Measurements from ENCODE around the gene TREML4.
"Not testable (repeated sequence)": the region's sequence is repeated elsewhere in the genome, so short reads cannot be mapped to it uniquely, and the experiment has no call there.

TREML4 gene, protein sequence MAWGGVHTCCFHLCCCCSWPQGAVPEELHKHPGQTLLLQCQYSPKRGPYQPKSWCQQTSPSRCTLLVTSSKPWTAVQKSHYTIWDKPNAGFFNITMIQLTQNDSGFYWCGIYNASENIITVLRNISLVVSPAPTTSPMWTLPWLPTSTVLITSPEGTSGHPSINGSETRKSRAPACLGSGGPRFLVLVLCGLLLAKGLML

DNA sequence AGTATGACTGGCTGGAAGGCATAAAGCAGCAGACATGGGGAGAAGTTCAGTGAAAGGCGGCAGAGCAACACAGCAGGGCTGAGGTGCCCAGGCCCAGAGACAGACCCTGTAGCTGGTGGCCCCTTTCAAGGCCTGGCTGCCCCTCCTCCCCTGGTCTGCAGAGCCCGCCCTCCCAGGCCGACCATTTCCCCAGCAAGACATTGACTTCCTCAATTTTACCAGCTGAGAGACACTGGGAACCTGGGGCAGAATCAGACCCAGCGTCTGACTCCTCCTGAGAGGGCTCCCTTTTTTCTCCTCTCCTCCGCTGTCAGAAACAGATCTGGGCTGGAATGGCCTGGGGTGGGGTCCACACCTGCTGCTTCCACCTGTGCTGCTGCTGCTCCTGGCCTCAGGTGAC lies at the start of gene TREML4:
Gene TREML4, plus strand, starts transcription at position 254 of the 400 bp plus-strand sequence. Its CDS starts 79 bp downstream, at position 333.
- DNase-seq (ENCODE audit: low read depth in 2 of 2): no peak

DNA sequence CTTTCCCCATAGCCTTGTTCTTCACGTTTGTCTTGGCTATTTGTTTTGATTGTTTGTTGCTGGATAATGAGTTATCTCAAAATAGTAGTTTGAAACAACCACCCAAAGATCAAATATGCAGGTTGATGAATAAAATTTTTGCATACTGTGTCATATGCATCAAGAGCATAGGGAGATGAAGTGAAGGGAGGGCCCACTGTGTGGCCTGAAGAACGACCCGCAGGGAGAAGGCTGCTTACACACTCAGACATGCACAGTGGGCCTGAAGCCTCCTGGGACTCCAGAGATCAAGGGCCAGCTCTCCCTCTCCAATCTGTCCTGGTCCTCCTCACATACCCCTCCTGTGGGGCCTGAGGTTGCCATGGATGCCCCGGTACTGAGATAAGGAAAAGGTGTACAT lies 49.0 kb upstream of the TREML4 start:
- DNase-seq (ENCODE audit: low read depth in 2 of 2): no peak

DNA sequence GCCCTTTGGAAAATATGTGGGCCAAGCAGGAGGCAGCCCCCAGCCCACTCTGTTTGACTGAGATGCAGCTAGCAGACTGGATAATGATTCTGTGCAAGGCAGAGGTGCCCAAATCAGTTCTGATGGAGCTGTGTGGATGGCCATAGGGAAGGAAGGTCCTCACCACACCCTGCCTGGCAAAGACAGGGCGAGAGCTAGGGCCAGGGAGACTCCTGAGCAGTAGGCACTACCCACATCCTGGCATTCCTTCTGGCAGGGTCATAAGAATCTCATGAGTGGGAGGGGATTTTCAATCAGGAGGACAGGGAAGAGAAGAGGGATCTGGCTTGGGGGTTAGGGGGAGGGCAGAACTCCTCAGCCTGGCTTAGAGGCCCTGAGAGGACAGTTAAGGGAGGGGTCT lies 46.6 kb upstream of the TREML4 start:
- no peak for DNase-seq (ENCODE audit: low read depth in 2 of 2)

DNA sequence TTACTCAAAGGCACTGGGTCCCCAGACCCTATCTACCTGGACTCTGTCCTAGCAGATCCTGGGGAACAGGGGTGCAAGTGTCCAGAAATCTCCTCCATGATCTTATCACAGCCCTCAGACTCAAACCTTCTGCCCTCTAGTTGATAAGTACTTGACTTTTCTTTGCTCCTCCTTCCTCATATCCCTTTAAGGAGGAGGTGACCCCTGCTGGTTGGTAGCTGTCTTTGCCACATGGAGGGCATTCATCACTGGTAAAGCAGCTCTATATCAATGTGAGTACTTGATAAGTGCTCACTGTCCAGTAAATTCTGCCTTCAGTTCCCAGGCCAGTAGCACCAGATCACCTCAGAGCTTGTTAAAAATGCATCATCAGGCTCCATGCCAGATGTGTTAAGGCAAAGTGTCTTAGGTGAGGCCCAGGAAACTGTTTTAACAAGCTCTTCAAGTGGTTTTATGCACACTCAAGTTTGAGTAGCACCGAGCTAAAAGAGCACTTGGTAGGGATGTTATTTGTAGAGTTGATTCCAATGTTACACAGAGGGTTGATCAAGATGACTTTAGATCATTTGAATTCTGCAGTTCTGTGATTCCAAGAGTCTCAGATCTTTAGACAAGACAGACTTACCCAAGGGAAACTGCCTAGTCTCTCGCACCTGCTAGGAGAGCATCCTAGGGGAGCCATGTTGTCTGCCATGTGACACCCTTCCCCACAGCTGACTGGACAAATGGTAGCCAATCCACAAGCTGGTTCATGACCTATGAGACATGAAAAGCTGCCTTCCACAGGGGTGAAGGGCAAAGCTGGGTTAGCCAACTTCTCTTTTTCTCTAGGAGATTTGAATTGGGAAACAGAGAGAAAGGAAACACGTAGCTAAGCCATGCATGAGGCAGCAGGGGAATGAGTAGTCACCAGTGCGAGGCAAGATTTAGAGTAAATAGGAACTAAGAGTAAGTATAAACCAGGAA lies 45.8 kb upstream of the TREML4 start:
- DNase-seq (ENCODE audit: low read depth in 2 of 2): peak in 1 of 2 donors; percentile 30

DNA sequence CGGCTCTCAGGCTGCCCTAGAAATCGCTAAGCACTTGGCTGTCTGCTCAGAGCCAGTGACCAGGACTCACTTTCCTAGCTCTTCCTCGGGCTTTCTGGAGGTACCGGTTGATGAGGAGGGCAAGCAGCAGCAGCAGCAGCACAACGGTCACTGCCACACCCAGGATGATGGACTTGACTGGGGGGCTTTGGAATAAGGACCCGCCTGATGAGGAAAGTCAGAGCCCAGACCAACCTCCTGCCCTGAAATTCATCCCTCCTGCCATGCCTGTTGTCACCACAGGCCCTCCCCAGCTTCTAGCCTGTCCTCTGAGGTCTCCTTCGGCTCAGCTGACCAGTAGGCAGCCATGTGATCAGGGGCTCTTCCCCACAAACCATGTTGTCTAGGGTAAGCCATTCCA lies 43.4 kb upstream of the TREML4 start:
- DNase-seq (ENCODE audit: low read depth in 2 of 2): no peak

DNA sequence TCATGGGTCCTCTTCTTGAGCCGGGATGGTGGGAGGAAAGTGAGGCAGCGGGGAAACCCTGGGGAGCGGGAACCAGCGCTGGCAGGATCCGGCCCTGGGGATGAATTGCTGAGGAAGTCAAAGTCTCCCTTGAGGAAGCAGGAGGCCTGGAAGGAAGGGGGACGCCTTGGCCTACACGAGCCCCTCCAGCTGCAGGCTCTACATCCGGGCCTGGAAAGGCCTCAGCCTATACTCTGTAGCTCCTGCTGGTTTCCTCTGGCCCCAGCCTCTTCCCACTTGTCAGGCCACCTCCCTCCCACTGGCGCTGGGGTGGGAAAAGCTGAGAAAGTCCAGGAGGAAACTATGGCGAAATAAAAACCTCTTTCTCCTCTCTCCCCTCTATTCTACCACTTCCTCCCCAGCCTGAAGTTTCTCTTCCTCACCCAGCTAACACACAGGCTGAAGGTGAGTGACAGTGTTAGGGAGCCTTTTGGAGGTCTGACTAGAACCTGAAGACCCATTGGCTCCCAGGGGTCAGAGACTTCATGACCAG lies 42.1 kb upstream of the TREML4 start:
- no peak for DNase-seq (ENCODE audit: low read depth in 2 of 2)

DNA sequence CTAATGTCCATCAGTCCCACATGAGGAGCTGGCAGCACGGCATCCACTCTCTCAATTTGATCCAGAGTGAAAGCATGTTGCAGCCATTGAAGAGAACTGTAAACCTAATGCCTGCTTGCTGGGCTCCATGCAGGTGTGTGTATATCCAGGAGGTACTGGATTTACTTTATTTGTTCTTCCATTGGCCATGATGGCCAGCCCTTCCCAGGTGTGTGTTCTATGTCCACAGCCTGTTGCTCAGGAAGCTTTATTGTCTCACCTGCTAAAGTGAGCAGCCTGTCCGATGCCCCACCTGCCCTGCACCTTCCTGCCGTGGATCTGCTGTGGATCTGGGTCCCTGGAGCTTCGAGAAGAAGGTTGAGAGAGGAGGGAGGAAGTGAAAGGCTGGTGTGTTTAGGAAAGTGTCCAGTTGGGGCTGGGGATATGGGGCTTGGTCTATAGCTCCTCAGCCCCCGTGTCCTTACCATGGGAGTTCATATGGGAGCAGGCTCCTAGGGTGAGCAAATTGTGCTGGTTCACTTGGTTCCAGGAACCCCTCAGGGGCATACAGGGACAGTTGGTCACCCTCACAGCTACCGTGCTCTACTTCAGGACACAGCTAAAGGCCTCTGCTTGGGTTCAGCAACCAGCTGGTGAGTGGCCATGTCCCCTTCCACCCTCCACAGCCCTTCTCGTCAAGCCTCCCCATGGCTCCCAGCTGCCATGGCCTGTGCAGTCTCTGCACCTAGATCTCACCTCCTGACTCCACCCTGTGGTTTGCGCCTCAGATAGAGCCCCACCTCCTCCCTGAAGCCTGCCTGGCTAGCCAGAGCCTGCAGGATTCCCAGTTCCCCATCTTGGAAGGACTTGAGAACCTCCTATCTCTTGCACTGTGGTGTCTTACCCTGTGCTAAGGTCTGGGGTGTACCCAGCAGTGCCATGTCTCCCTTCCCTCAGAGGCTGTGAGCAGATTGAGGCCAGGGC lies 39.9 kb upstream of the TREML4 start:
- no peak for DNase-seq (ENCODE audit: low read depth in 2 of 2)

DNA sequence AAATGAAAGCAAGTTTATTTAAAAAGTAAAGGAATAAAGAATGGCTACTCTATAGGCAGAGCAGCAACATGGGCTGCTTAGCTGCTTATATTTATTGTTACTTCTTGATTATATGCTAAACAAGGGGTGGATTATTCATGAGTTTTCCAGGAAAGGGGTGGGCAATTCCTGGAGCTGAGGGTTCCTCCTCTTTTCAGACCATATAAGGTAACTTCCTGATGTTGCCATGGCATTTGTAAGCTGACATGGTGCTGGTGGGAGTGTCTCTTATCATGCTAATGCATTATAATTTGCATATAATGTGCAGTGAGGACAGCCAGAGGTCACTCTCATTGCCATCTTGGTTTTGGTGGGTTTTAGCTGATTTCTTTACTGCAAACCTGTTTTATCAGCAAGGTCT lies 39.1 kb upstream of the TREML4 start:
- not testable (repeated sequence) for DNase-seq (ENCODE audit: low read depth in 2 of 2)

DNA sequence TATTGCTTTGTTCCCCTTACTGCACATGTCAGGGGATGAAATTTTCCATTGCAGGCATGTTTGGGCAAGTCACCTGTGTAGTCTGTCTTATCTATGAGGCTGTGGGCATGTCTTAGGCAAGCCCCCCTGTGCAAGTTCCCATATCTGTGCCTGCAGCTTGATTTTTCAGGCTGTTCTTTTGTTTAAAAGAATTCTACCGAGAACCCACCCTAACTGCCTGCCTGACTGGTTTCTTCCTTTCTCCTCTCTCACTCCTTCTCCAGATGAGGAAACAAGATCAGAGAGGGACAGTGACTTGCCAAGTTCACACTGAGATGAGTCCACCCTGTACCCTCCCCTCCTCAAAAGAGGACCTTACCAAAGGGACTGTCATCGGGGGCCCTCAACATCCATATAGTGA lies 38.2 kb upstream of the TREML4 start:
- no peak for DNase-seq (ENCODE audit: low read depth in 2 of 2)

DNA sequence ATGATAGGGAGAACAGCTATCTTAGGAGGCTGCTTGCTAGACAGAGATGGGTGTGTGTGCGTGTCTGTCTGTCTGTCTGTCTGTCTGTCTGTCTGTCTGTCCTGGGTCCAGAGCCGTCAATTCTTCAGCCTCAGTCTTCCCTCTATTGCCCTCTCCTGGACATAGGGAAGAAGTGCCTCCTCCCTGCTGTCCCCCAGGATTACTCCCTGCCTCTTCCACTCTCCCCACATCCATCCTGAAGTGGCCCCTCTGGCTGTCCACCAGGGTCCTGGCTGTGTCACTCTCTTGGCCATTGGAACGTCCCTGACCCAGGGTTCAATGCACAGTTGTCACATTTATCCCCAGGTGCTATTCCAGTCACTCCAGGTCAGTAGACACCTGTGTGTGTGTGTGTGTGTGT lies 37.4 kb upstream of the TREML4 start:
- DNase-seq (ENCODE audit: low read depth in 2 of 2): no peak

DNA sequence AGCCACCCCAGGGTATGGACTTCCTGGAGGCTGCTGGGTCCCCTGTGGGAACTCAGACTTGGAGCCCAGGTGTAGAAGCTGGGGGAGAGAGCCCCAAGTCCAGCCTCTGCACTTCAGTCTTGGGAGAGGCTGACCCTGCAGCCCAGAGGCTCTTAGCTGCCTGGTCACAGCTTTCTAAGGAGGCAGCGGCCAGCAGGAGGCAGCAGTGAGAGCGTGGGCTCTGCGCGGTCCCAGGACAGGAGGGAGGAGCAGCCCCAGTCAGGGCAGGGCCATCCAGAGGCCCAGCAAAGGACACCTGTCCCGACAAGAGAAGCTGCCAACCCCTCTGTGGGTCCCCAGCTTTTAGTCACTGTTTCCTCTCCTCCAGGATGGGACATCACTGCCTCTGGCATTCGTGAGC lies 36.6 kb upstream of the TREML4 start:
- DNase-seq (ENCODE audit: low read depth in 2 of 2): no peak

DNA sequence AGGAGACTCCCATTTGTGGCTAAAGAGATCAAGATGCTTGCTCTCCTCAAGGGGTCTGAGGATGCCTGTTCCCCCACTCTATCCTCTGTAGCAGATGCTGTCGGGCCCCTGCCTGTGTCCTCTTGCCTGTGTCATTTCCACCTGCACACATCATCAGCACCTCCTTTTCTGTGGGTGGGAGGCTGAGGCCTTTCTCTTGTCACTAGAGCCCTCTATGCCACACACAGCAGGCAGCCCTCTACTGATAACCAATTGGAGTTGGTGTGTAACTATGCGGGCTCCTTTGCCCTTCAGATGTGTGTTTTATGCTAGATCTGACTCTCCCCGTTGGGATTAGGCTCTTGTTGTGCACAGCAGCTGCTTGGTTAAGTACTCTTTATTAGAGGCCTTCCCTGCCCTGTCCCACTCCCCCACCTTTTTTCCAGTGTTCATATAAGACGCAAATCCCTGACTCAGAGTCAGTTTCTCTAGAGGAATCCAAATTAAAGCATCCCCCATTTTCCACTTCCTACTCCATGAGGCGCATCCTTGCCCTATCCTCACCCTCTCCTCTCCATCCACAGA lies 34.9 kb upstream of the TREML4 start:
- DNase-seq (ENCODE audit: low read depth in 2 of 2): no peak

DNA sequence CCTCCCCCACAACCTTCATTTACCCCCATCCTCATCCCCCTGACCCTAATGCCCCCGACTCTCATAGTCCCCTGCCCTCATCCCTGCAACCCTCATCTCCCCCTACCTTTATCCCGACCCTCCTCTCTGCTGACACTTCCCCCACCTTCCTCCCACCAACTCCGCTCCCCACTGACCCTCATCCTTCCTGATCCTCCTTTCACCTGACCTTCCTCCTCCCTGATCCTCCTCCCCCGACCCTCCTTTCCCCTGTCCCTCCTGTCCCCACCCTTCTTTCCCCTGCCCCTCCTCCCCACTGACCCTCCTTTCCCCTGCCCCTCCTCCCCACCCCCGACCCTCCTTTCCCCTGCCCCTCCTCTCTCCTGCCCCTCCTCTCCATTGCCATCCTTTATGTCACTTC lies 34.3 kb upstream of the TREML4 start:
- DNase-seq (ENCODE audit: low read depth in 2 of 2): no peak

DNA sequence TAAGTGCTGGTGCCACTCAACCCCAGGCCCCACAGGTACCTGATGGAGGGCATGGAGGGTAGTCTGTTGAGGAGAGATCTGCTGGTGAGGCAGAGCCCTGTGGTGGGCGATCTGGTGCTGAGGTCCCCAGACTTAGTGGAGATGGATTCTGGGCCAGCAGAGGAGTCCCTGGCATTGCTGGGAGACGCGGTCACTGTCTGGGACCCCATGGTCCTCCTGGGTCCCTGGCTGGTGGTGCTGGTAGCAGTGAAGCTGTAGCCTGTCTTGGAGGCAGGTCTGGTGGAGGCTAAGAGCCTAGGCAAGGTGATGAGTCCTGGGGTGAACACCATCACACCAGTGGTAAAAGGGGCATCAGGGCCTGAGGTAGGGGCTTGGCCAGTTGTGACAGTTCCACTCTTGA lies 33.8 kb upstream of the TREML4 start:
- DNase-seq (ENCODE audit: low read depth in 2 of 2): no peak

DNA sequence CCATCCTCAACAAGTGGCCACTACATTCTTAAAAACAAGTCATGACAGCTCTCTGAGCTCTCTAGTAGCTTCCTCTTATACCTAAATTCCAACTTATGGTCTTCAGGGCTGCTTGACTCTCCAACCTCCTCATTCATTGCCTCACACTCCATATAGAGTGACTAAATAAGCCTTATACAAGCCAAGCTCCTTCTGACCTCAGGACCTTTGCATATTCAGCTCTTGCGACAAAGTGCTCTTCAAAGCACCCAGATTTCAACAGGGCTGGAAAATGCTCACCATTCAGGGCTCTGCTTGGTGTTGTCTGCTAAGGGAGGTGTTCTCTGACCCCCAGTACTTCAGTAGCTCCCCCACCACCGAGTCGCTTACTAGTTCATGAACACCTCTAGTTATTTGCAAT lies 30.9 kb upstream of the TREML4 start:
- no peak for DNase-seq (ENCODE audit: low read depth in 2 of 2)

DNA sequence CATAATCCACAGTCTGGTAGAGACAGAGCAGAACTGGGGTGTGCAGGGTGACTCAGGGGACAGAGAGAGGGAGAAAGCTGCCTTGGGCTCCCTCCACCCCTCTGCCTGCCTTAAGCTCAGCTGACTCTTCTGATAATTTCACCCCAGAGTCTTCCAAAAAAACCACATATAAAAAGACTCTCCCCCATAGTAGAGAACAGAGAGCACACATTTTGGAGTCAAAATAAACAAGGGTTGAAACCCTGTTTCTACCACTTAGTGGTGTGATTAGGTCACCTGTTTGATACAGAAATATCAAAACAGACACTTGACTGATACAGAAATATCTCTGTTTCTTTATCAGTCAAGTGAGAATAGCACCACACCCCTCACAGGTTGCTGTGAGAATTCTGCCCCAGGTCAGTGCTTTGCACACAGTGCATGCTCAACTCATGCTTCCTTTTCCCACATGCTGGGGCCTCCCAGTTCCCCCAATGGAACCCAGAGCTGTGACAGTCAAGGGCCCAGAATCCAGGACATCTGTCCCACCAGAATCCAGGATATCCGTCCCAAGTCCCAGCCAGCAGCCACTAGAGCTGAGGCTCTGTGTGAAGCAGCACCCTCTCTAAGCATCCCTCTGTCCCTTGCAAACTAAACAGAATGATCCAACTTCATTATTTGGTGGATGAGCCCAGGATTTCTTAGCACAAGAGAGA lies 28.4 kb upstream of the TREML4 start:
- no peak for DNase-seq (ENCODE audit: low read depth in 2 of 2)

DNA sequence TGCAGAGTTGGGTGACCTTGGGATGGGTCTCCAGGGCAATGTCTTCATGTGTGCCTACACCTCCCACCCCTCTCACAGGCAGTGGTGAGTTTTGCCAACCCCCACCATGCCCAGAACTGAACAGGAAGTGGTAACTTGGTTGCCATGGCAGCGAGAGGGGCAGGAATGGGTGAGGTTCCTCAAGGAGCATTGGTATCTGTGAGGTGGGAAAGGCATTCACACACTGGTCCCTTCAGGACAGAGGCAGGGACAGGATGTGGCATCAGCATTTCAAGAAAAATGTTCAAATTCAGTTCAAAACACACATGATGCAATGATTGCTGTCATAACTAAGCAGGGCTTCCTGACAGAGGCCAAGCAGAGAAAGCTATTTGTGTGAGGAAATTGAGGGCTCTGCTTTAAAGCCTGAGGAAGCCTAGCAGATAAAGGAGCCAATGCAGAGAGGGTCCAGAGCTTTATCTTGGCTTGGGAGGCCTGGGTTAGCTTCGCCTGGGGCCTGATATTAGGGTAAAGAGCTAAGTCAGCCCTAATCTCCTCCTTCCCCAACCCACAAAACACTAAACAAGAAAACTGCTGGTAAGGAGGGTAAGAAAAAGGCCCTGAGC lies 27.8 kb upstream of the TREML4 start:
- DNase-seq (ENCODE audit: low read depth in 2 of 2): peak; percentile 31 to 42

DNA sequence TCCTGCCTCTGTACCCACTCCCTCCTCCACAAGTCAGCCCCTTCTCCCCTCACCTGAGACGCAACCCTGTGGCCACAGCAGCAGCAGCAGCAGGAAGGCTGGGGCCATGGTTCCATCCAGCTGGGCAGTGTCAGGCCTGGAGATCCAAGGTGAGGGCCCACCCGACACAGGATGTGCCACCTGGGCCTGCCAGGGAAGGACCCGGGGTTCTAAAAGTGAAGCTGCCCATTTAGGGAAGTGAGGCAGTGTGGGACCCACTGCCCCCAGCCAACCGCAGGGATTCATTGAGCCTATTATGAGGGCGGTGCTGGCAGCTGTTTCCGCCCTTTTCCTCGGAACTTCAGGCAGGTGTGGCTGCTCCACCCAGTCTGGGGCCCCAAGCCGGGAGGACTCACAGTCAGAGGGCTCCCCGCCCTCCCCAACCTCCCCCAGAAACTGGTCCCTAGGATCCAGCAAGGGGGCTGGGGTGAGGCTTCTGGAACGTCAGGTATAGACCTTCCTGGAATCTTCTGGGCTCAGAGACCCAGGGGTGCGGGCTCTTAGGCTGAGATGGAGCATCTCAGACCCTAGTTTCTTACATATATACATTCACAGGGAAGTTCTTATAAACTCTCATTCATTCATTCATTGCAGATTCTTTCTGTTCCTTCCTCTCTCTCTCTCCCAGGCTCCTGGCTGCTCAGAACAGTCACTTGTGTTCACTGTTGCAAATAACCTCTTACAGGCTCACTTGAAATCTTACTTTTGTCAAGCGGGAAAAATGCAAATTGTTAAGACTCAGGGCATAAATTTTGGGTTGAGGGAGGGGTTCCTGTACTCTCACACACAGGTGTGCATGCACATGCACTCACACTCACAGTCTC lies 27.0 kb upstream of the TREML4 start, which contains the start of gene TREML2:
Gene TREML2, minus strand, starts transcription at position 249 of the 863 bp plus-strand sequence. Its CDS starts 141 bp downstream, at position 108.
- no peak for DNase-seq (ENCODE audit: low read depth in 2 of 2)

DNA sequence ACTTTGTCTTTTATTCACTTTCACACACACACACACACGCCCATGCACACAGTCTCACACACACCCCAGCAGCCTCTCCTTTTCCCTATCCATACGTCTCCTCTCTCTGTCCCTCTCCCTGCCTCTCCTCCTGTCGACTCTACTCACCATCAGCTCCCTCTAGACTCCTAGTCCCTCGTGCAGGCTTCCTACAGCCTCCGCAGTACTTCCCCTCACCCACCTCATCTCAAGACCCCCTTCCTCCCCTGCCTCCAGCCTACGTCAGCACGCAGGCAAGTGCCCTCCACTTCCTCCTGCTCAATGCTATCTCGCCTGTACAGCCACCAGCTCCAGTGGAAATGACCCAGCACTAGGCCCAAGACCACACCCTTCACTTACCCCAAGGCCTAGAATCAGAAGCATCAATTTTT lies 26.4 kb upstream of the TREML4 start:
- no peak for DNase-seq (ENCODE audit: low read depth in 2 of 2)
